Body of pancreas (tissue), 4 donors: ENCODE data around the gene ALDH1A1. TPM values are rescaled to one million over a fixed set of nuclear protein-coding genes. Genes with fewer than 3 reads are reported as not detected.
A peak's percentile ranks its signal among the peaks of the same experiment; 100 is the strongest.

Experiments used
- ATAC-seq: fragments of 150-250 bp; one replicate; pipeline ENCODE4 v1.9.1; 2016
- DNase-seq, 4 donors: peaks; one replicate each; pipeline ENCODE4 v3.0.0-alpha.2; 2019
- H3K27ac ChIP-seq, 4 donors: fragments of 200-600 bp; sonication (generic); 1 replicate in 3 of 4; 2 replicates in 1 of 4; pipeline versions ENCODE4 v1.5.1 to v1.6.1; 2016 to 2019; ENCODE audit warnings: mild to moderate bottlenecking in 1 of 4, mixed read lengths in 1 of 4, moderate library complexity in 1 of 4
- H3K27me3 ChIP-seq, 2 donors: fragments of 200-600 bp; sonication (generic); one replicate each; pipeline ENCODE4 v1.6.0; 2016; ENCODE audit warnings: mild to moderate bottlenecking in 1 of 2
- H3K36me3 ChIP-seq, 2 donors: fragments of 200-600 bp; sonication (generic); replicated peaks in 1 of 2; 2 replicates each; pipeline ENCODE4 v1.5.1; 2016; ENCODE audit warnings: low read depth in 2 of 2; ENCODE audit not compliant: insufficient read depth in 1 of 2
- H3K4me1 ChIP-seq: fragments of 200-600 bp; sonication (generic); one replicate; pipeline ENCODE4 v1.6.0; 2016
- H3K4me3 ChIP-seq, 2 donors: fragments of 200-600 bp; sonication (generic); 1 replicate in 1 of 2; 2 replicates in 1 of 2; pipeline ENCODE4 v1.5.1; 2016 to 2019
- H3K9me3 ChIP-seq, 3 donors: fragments of 200-600 bp; sonication (generic); 1 replicate in 2 of 3; 2 replicates in 1 of 3; pipeline ENCODE4 v1.5.1; 2016
- POLR2A ChIP-seq, 3 donors: fragments of 450-650 bp; IDR thresholded peaks; one replicate each; pipeline ENCODE4 v1.6.1; 2016; ENCODE audit warnings: antibody characterized with exemption in 3 of 3, mild to moderate bottlenecking in 2 of 3
- WGBS, 2 donors: methylation state at CpG; one replicate each; pipeline ENCODE4 v1.1.5; 2017; 5-methylcytosine and 5-hydroxymethylcytosine counted together
- intact Hi-C: fragments of 100-400 bp; cut with DNase I; formaldehyde crosslinking; loops from one replicate; pipeline ENCODE4 v1.15.1; 2023
- total RNA-seq, 2 donors: library from RNA; depleted of rRNA; stranded (reverse); fragments of >200 nt; gene quantifications; one replicate each; pipeline ENCODE4 v1.1.0, GENCODE V29; 2016
- TF ChIP-seq, protein P1 (sequence below), 7 experiments: fragments of 450-650 bp in 4 of 7; fragments of 200-600 bp in 3 of 7; sonication (generic) in 3 of 7; IDR thresholded peaks; one replicate each; pipeline ENCODE4 v1.5.1; 2016 to 2019; ENCODE audit warnings: antibody characterized with exemption in 7 of 7

The ALDH1A1 gene
- total RNA-seq, 2 donors from 2014 or later, result 87.7 to 184 TPM

DNA sequence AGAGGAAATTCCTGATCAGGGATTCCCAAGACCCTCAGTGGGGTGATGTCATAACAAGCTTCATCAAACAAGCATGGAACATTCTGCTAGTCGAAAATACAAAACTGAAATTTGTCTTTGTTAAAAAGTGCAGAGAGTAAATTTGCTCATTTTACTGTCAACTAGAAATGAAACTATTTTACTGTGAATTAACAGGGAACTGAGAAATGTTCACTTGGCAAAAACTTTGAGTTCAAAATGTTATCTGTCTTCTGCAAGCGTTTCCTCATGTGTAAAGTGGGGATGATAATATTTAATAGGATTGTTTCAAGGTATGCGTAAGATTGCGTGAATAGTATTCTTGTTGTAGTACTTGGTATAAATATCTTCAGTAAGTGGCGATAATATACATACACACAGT is 45.4 kb downstream of the ALDH1A1 start:
- intact Hi-C loops, result no loop called here
- H3K27me3 ChIP-seq, result no peaks in the 10 kb centered on the region
- WGBS, 2 donors, result 65 to 67% methylated on average over 5 of the region's 5 CpGs

DNA sequence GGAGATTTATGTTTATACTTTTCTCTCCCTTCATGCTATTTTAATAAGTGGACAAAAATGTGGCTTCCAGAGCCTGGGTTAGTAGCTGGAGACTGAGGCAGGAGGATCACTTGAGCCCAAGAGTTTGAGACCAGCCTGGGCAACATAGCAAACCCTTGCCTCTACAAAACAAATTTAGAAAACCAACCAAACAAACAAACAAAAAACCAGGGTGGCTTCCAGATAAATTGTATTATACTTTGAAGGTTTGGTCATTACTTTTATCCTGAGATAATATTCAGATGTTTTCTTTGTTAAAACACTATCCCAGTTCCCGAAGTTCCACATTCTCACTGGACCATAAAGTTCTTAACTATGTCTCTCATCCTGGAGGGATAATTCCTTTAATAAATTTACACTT is 46.0 kb downstream of the ALDH1A1 start:
- intact Hi-C loops, result no loop called here

More for the DNA sequence above, 45.4 kb downstream of the ALDH1A1 start:
- Histone ChIP-seq H3K4me3 (no peak overlapping the region), H3K36me3 (peaks cover 0 to 16% of the 10 kb centered on the region in 2 donors), H3K4me1 (peaks cover 11% of the 10 kb centered on the region), H3K9me3 (no peaks in the 10 kb centered on the region), H3K27ac (peak overlapping the region in 1 of 4 donors; percentile 6)
- ATAC-seq (no peak), DNase-seq (no peak)
- TF ChIP-seq POLR2A (IDR thresholded peaks at IDR 0.05), result no peak
- TF ChIP-seq, protein P1, sequence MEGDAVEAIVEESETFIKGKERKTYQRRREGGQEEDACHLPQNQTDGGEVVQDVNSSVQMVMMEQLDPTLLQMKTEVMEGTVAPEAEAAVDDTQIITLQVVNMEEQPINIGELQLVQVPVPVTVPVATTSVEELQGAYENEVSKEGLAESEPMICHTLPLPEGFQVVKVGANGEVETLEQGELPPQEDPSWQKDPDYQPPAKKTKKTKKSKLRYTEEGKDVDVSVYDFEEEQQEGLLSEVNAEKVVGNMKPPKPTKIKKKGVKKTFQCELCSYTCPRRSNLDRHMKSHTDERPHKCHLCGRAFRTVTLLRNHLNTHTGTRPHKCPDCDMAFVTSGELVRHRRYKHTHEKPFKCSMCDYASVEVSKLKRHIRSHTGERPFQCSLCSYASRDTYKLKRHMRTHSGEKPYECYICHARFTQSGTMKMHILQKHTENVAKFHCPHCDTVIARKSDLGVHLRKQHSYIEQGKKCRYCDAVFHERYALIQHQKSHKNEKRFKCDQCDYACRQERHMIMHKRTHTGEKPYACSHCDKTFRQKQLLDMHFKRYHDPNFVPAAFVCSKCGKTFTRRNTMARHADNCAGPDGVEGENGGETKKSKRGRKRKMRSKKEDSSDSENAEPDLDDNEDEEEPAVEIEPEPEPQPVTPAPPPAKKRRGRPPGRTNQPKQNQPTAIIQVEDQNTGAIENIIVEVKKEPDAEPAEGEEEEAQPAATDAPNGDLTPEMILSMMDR (IDR thresholded peaks at IDR 0.05), result no peak

DNA sequence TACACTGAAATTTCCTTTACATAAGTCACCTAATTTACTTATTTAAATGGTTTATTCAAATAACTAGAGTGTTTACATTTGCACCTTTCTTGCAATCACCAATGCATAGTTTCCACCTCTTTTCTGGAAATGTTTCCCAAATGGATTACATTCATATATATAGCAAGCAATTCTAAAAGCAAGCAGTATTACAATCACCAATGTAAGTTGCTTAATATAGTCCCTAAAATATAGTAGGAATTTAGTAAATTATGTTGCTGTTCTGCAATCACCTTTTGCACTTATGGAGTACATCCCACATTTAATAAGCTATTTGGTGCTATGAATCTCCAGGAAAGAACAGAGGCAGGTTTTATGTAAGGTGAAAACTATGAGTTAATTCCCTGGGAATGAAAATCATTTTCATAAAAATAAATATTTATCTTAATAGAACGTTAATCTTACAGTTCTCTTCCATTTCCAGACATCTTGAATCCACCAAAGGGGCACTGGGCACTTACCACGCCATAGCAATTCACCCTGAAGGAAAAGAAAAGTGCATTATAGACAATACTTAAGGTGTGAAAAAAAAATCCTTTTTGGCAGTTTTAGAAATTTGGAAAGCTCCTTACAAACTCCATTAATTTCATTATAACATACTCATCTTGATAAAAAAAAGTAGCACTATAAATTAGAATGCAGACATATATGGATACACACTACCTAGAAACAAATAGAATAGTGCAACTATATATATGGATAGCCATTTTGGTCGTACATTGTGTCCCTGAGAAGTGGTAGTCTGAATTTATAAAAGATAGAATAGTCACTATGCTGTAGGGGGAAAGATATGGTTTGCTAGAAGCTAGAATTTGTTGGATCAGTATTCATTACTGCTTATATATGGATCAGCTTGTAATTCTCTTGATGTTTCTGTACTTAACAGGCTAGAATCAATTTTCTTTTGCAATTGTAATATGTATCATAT is 47.1 kb downstream of the ALDH1A1 start:
- Histone ChIP-seq H3K36me3 (peaks cover 0 to 16% of the 10 kb centered on the region in 2 donors), H3K4me3 (no peak overlapping the region), H3K27ac (no peak overlapping the region), H3K4me1 (peaks cover 11% of the 10 kb centered on the region), H3K9me3 (no peaks in the 10 kb centered on the region), H3K27me3 (no peaks in the 10 kb centered on the region)
- ATAC-seq, result no peak
- WGBS, 2 donors, result 70% methylated on average over 3 of the region's 3 CpGs
- DNase-seq, result no peak
- intact Hi-C loops, result no loop called here
- TF ChIP-seq POLR2A (IDR thresholded peaks at IDR 0.05), result no peak
- TF ChIP-seq, protein P1 (IDR thresholded peaks at IDR 0.05), result no peak

More for the DNA sequence above, 46.0 kb downstream of the ALDH1A1 start:
- H3K27ac ChIP-seq, result peak overlapping the region in 1 of 4 donors; percentile 6
- no peak for TF ChIP-seq POLR2A (IDR thresholded peaks at IDR 0.05)
- no peak for DNase-seq
- peaks cover 11% of the 10 kb centered on the region for H3K4me1 ChIP-seq
- peaks cover 0 to 16% of the 10 kb centered on the region in 2 donors for H3K36me3 ChIP-seq
- ATAC-seq, result no peak
- H3K27me3 ChIP-seq, result no peaks in the 10 kb centered on the region
- no peak overlapping the region for H3K4me3 ChIP-seq
- WGBS, 2 donors, result 43 to 53% methylated on average over 1 of the region's 1 CpG
- no peaks in the 10 kb centered on the region for H3K9me3 ChIP-seq

DNA sequence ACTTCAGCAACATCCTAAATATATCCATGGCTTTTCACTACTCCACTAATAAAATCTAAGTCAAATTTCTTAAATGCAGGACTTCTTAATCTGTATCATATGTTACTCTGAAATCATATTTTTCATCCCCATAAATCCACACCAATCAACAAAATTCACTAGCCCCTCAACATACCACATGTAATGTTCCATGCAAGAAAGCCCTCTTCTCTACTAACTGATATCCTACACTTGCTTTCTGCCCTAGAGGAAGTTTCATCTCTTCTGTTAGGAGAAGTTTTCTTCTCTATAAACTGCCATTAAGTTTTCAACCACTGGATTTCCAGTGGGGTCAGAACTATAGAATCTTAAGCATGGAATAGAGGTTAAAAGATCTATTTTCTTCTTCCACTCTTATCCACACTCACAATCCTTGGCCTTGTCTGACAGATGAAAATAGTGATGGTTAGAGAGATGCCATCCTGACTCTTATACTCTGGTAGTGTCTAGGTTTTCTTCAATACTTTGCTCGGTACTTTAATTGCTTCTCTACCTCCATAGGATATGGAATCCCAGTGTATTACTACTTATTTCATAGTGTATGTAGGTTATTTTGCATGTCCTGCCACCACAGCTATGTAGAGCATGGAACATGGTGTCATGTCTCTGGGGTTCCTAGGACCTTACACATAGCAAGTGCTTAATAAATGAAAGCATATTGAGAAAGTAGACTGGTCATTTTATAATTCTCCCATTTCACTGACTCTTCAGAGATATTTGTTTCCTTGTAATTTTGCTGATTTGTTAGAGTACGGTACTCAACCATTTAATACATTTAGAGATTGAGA is 48.4 kb downstream of the ALDH1A1 start:
- intact Hi-C loops, result no loop called here
- H3K4me3 ChIP-seq, result no peak overlapping the region
- H3K9me3 ChIP-seq, result no peaks in the 10 kb centered on the region
- no peak overlapping the region for H3K27ac ChIP-seq
- TF ChIP-seq POLR2A (IDR thresholded peaks at IDR 0.05), result no peak
- TF ChIP-seq, protein P1 (IDR thresholded peaks at IDR 0.05), result no peak
- peaks cover 0 to 16% of the 10 kb centered on the region in 2 donors for H3K36me3 ChIP-seq
- WGBS, 2 donors, result 71 to 82% methylated on average over 2 of the region's 2 CpGs
- ATAC-seq, result no peak
- no peak for DNase-seq
- H3K4me1 ChIP-seq, result peaks cover 4% of the 10 kb centered on the region
- no peaks in the 10 kb centered on the region for H3K27me3 ChIP-seq

DNA sequence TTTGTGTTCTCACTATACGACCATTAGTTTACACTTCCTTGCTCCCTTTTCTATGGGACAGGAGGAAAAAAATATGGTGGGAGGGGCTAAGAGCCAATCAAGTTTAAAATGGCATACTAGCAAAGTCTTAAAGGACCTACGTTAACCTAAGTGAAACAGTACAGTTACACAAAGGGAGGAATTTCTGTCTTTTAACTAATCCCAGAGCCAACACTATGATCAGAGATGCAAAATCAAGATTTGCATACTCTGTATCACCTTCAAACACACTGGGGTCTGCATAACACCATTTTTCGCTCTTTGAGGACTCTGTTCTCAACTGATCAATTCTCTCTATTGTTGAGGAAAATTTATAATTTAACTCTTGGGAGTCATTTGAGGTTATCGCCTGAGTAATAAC is 49.8 kb downstream of the ALDH1A1 start:
- Histone ChIP-seq H3K27ac (no peak overlapping the region), H3K27me3 (no peaks in the 10 kb centered on the region), H3K36me3 (peaks cover 0 to 15% of the 10 kb centered on the region in 2 donors), H3K4me3 (no peak overlapping the region), H3K9me3 (no peaks in the 10 kb centered on the region), H3K4me1 (no peaks in the 10 kb centered on the region)
- no peak for TF ChIP-seq POLR2A (IDR thresholded peaks at IDR 0.05)
- TF ChIP-seq, protein P1 (IDR thresholded peaks at IDR 0.05), result no peak
- intact Hi-C loops, result no loop called here
- no peak for DNase-seq
- no peak for ATAC-seq
- 82 to 84% methylated on average over 4 of the region's 4 CpGs for WGBS, 2 donors
